Liver (tissue), 9 donors: ENCODE data around the gene KRTAP3-3. TPM values are rescaled to one million over a fixed set of nuclear protein-coding genes. Genes with fewer than 3 reads are reported as not detected.

Experiments used
- DNase-seq: peaks from one replicate; pipeline ENCODE4 v3.0.0-alpha.2; 2017; ENCODE audit warnings: low spot score
- H3K27ac ChIP-seq, 2 donors: one replicate each; pipeline ENCODE4 v1.7.0; 2013; ENCODE audit warnings: inconsistent platforms in 2 of 2, low read length in 2 of 2, control low read depth in 1 of 2, low read depth in 1 of 2, mild to moderate bottlenecking in 1 of 2
- H3K27me3 ChIP-seq, 4 donors: one replicate each; pipeline versions ENCODE4 v1.6.1 to v1.7.0; 2013; ENCODE audit warnings: low read length in 3 of 4, inconsistent platforms in 1 of 4, mild to moderate bottlenecking in 1 of 4, moderate library complexity in 1 of 4; ENCODE audit not compliant: control insufficient read depth in 4 of 4, insufficient read depth in 4 of 4
- H3K36me3 ChIP-seq, 4 donors: one replicate each; pipeline versions ENCODE4 v1.6.1 to v1.7.0; 2013; ENCODE audit warnings: low read length in 3 of 4, mild to moderate bottlenecking in 3 of 4, low read depth in 1 of 4, moderate library complexity in 1 of 4; ENCODE audit not compliant: control insufficient read depth in 4 of 4, insufficient read depth in 3 of 4
- H3K4me1 ChIP-seq, 4 donors: one replicate each; pipeline versions ENCODE4 v1.6.1 to v1.7.0; 2013; ENCODE audit warnings: low read length in 3 of 4, mild to moderate bottlenecking in 3 of 4, moderate library complexity in 1 of 4; ENCODE audit not compliant: control insufficient read depth in 4 of 4, insufficient read depth in 4 of 4
- H3K4me3 ChIP-seq, 3 donors: one replicate each; pipeline versions ENCODE4 v1.6.1 to v1.7.0; 2013; ENCODE audit warnings: low read length in 3 of 3, control low read depth in 1 of 3, low read depth in 1 of 3, mild to moderate bottlenecking in 1 of 3
- H3K9ac ChIP-seq, 2 donors: one replicate each; pipeline ENCODE4 v1.7.0; 2013; ENCODE audit warnings: low read length in 2 of 2, mild to moderate bottlenecking in 2 of 2, moderate library complexity in 2 of 2, control low read depth in 1 of 2, low read depth in 1 of 2
- H3K9me3 ChIP-seq, 4 donors: one replicate each; pipeline versions ENCODE4 v1.6.1 to v1.7.0; 2013; ENCODE audit warnings: low read length in 3 of 4; ENCODE audit not compliant: control insufficient read depth in 4 of 4
- MAX ChIP-seq: IDR thresholded peaks from 2 replicates; pipeline ENCODE4 v1.6.1; 2016; ENCODE audit warnings: antibody characterized with exemption
- NR2F2 ChIP-seq: IDR thresholded peaks from 2 replicates; pipeline ENCODE4 v1.6.1; 2016; ENCODE audit warnings: antibody characterized with exemption
- RAD21 ChIP-seq, 2 donors: IDR thresholded peaks; 2 replicates each; pipeline ENCODE4 v1.6.1; 2016; ENCODE audit warnings: antibody characterized with exemption in 2 of 2, mild to moderate bottlenecking in 2 of 2
- REST ChIP-seq: IDR thresholded peaks from 2 replicates; pipeline ENCODE4 v1.6.1; 2016; ENCODE audit warnings: antibody characterized with exemption, mild to moderate bottlenecking
- ZBTB33 ChIP-seq: IDR thresholded peaks from 2 replicates; pipeline ENCODE4 v1.6.1; 2016; ENCODE audit warnings: antibody characterized with exemption
- WGBS: extraction: QIAGEN DNeasy Blood & Tissue Kit; methylation state at CpG from one replicate; pipeline ENCODE4 v1.1.7; 2013; 5-methylcytosine and 5-hydroxymethylcytosine counted together
- polyA plus RNA-seq, 2 donors: library from polyadenylated mRNA; stranded (reverse) in 1 of 2; unstranded in 1 of 2; fragments of 200-250 nt in 1 of 2; fragments of >200 nt in 1 of 2; fragmentation: Nextera tagmentation in 1 of 2; extraction: Ambion mirVana in 1 of 2; gene quantifications; one replicate each; pipeline versions ENCODE4 v1.2.1 to v1.2.3, GENCODE V29; 2013 to 2015
- total RNA-seq, 2 donors: library from RNA; depleted of rRNA; stranded (reverse); fragments of >200 nt; gene quantifications; one replicate each; pipeline ENCODE4 v1.2.3, GENCODE V29; 2014
- donor health status: healthy.
- donor health status: healthy.
- donor health status: healthy.
- donor health status: healthy.
- donor health status: healthy.

KRTAP3-3 gene
- total and polyA plus RNA-seq, 4 donors: not detected

- H3K27ac ChIP-seq: no peak overlapping the region
- no peak for DNase-seq
- WGBS: 79% methylated on average over 12 of the region's 12 CpGs
- H3K4me1 ChIP-seq: no peaks in the 10 kb centered on the region
- H3K27me3 ChIP-seq: no peaks in the 10 kb centered on the region
- no peak overlapping the region for H3K4me3 ChIP-seq
- H3K36me3 ChIP-seq: no peaks in the 10 kb centered on the region
- no peak overlapping the region for H3K9ac ChIP-seq
- TF ChIP-seq RAD21 (IDR thresholded peaks at IDR 0.05) (no peak), REST (no peak), ZBTB33 (no peak), NR2F2 (no peak)
- H3K9me3 ChIP-seq: no peaks in the 10 kb centered on the region
Observed at GRCh38 chr17:40958086-40958953, 35.6 kb downstream of the KRTAP3-3 start.

GRCh38 chr17:40956401-40957254 is 37.3 kb downstream of the KRTAP3-3 start:
- Histone ChIP-seq H3K9ac (no peak overlapping the region), H3K4me1 (no peaks in the 10 kb centered on the region), H3K27ac (no peak overlapping the region), H3K36me3 (no peaks in the 10 kb centered on the region), H3K4me3 (no peak overlapping the region), H3K9me3 (no peaks in the 10 kb centered on the region), H3K27me3 (no peaks in the 10 kb centered on the region)
- 50% methylated on average over 8 of the region's 8 CpGs for WGBS
- TF ChIP-seq NR2F2: no peak
- DNase-seq: no peak

- no peak overlapping the region for H3K4me3 ChIP-seq
- no peaks in the 10 kb centered on the region for H3K36me3 ChIP-seq
- 54% methylated on average over 2 of the region's 2 CpGs for WGBS
- H3K9me3 ChIP-seq: no peaks in the 10 kb centered on the region
- H3K4me1 ChIP-seq: no peaks in the 10 kb centered on the region
- TF ChIP-seq ZBTB33 (no peak), MAX (no peak), NR2F2 (no peak)
- no peak overlapping the region for H3K27ac ChIP-seq
- no peak for DNase-seq
- H3K9ac ChIP-seq: no peak overlapping the region
- peaks cover 0 to 3% (median 0%) of the 10 kb centered on the region in 4 donors for H3K27me3 ChIP-seq
Observed at GRCh38 chr17:40953881-40954280, 40.1 kb downstream of the KRTAP3-3 start.
